Right cardiac atrium (tissue), 5 donors: ENCODE measurements around the gene FOXP1. TPM values are rescaled to one million over a fixed set of nuclear protein-coding genes. Genes with fewer than 3 reads are reported as not detected.
A peak's percentile ranks its signal among the peaks of the same experiment; 100 is the strongest.
"Not testable (repeated sequence)": the region's sequence is repeated elsewhere in the genome, so short reads cannot be mapped to it uniquely, and the experiment has no call there.

ENCODE experiments used
- ATAC-seq, 2 donors: fragments of 200-7000 bp; cut with Tn5 transposase; one replicate each; pipeline versions ENCODE4 v1.8.0 to v1.9.1; 2020; ENCODE audit warnings: moderate library complexity in 2 of 2, mild to moderate bottlenecking in 1 of 2
- DNase-seq, 3 donors: peaks; one replicate each; pipeline ENCODE4 v3.0.0-alpha.2; 2020
- H3K27ac ChIP-seq: one replicate; pipeline ENCODE4 v1.5.1; 2013; ENCODE audit warnings: mild to moderate bottlenecking, low read length, control low read depth, moderate library complexity
- H3K27me3 ChIP-seq: one replicate; pipeline ENCODE4 v1.6.1; 2013; ENCODE audit not compliant: control insufficient read depth, insufficient read depth
- H3K4me1 ChIP-seq: one replicate; pipeline ENCODE4 v1.6.1; 2013; ENCODE audit warnings: low read length; ENCODE audit not compliant: control insufficient read depth, insufficient read depth
- H3K4me3 ChIP-seq: one replicate; pipeline ENCODE4 v1.5.1; 2013; ENCODE audit warnings: low read length, control low read depth
- H3K9me3 ChIP-seq: one replicate; pipeline ENCODE4 v1.6.1; 2013; ENCODE audit warnings: low read length; ENCODE audit not compliant: control insufficient read depth
- WGBS: extraction: QIAGEN DNeasy Blood & Tissue Kit; methylation state at CpG from one replicate; pipeline ENCODE4 v1.1.7; 2013; 5-methylcytosine and 5-hydroxymethylcytosine counted together
- intact Hi-C, 4 donors: fragments of 100-400 bp; cut with DNase I; formaldehyde crosslinking; loops; one replicate each; pipeline versions ENCODE4 v1.11.0 to v1.14.0; 2022 to 2023
- polyA plus RNA-seq: library from polyadenylated mRNA; stranded (reverse); fragments of 200-250 nt; gene quantifications from one replicate; pipeline ENCODE4 v1.2.3, GENCODE V29; 2013
- total RNA-seq, 4 donors: library from RNA; stranded (reverse); fragmentation: NEBNext Ultra II Directional; extraction: Animal tissue kit (Norgen Biotek cat#: 25700); gene quantifications; one replicate each; pipeline ENCODE4 v1.2.1, GENCODE V29; 2021
- donor health status: healthy with polysubstance abuse.
- donor health status: DM: no; HTN: yes; CAD: no.
- donor health status: DM: no; HTN: no; CAD: no.
- donor health status: DM: no; HTN: yes; CAD: no; lungs with severe emphysema.
- donor health status: DM: yes; HTN: yes; CAD: no.

FOXP1 gene
- total and polyA plus RNA-seq, 5 donors, result 13.6 to 63.4 (median 57.4) TPM

GRCh38 chr3:71528816-71529215 lies 54.7 kb downstream of the FOXP1 start:
- H3K4me3 ChIP-seq, result no peak overlapping the region
- H3K9me3 ChIP-seq, result no peaks in the 10 kb centered on the region
- no peak overlapping the region for H3K27ac ChIP-seq
- peaks cover 2% of the 10 kb centered on the region for H3K4me1 ChIP-seq
- H3K27me3 ChIP-seq, result no peaks in the 10 kb centered on the region
- ATAC-seq, result no peak
- 92% methylated on average over 2 of the region's 2 CpGs for WGBS
- intact Hi-C loops, result no loop called here
- DNase-seq, result no peak

GRCh38 chr3:71526448-71526847 lies 57.1 kb downstream of the FOXP1 start:
- DNase-seq, H3K27me3 ChIP-seq, intact Hi-C loops, H3K4me3 ChIP-seq, H3K4me1 ChIP-seq, ATAC-seq, H3K9me3 ChIP-seq, H3K27ac ChIP-seq: not testable (repeated sequence)
- 89% methylated on average over 9 of the region's 9 CpGs for WGBS

DNA sequence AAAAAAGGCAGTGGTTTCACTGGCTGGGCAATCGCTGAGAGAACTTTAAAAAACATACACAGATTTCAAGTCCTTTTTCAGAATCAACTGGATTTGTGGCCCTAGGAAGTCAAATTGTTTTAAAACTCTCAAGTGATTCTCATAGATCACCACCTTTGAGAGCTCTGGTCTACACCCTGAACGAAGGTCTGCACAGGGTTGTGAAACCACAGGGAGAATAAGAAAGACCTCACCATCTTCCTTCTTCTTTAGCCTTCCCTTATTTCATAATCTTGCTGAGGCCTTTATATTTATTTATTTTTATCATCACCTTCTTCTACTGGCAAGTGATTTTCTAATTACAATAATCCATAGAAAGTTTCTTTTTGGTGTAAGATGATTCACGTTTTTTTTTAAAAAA lies 58.1 kb downstream of the FOXP1 start:
- ATAC-seq (no peak), DNase-seq (no peak)
- no peak overlapping the region for H3K27ac ChIP-seq
- peaks cover 3% of the 10 kb centered on the region for H3K4me1 ChIP-seq
- H3K27me3 ChIP-seq, result no peaks in the 10 kb centered on the region
- no peaks in the 10 kb centered on the region for H3K9me3 ChIP-seq
- intact Hi-C loops, result no loop called here
- 90% methylated on average over 3 of the region's 3 CpGs for WGBS
- H3K4me3 ChIP-seq, result no peak overlapping the region

- H3K27me3 ChIP-seq, result no peaks in the 10 kb centered on the region
- H3K4me3 ChIP-seq, result no peak overlapping the region
- WGBS, result 57% methylated on average over 7 of the region's 7 CpGs
- ATAC-seq (peak in 1 of 2 donors; percentile 14), DNase-seq (no peak)
- no peak overlapping the region for H3K27ac ChIP-seq
- intact Hi-C loops, result no loop called here
- H3K4me1 ChIP-seq, result peaks cover 3% of the 10 kb centered on the region
- no peaks in the 10 kb centered on the region for H3K9me3 ChIP-seq
Measured at GRCh38 chr3:71524672-71525071, 58.9 kb downstream of the FOXP1 start.

- intact Hi-C loops, result no loop called here
- ATAC-seq (no peak), DNase-seq (no peak)
- Histone ChIP-seq H3K9me3 (no peaks in the 10 kb centered on the region), H3K4me3 (no peak overlapping the region), H3K27ac (no peak overlapping the region), H3K27me3 (no peaks in the 10 kb centered on the region), H3K4me1 (peaks cover 2% of the 10 kb centered on the region)
- WGBS, result 94% methylated on average over 4 of the region's 4 CpGs
Measured at GRCh38 chr3:71523628-71524027, 59.9 kb downstream of the FOXP1 start.

DNA sequence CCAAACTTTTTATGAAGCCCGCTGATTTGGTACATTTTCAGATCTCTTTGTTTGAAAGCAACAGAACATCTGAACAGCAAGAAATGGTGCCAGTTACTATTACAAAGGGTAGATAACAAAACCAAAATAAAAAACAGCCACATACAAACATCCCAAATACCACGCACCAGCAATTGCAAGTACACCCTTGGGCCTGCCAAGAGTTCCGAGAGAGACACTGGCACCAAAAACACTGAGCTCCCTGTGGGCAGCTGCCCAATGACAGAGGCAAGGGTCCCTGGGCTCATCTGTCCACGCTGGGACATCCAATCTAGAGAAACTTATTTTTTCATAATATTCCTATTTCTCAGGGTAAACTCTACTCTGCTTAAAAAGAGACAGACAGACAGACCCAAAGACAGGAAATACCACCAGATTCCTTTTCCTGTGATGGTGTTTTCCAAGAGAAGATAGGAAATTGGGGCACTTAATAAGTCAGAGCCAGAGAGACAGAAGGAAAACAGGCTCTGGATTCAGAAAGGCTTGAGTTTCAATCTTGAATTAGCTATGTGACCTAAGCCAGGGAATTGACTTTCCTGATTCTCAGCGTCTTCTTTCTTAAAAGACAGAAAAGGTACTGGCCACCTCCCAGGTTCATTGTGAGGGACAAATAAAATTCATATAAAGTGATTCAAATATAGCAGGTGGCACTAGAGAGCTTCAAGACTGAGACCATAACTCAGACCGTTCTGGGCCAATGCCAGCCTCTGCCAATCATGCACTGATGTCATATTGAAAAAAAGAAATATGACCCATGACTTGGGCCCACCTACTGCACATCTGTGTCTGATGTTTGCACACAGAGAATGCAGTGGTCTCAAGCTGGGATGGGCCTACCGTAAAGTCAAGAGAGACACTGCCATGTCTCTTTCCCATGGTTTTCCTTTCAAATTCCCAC lies 61.3 kb downstream of the FOXP1 start:
- intact Hi-C loops, result no loop called here

DNA sequence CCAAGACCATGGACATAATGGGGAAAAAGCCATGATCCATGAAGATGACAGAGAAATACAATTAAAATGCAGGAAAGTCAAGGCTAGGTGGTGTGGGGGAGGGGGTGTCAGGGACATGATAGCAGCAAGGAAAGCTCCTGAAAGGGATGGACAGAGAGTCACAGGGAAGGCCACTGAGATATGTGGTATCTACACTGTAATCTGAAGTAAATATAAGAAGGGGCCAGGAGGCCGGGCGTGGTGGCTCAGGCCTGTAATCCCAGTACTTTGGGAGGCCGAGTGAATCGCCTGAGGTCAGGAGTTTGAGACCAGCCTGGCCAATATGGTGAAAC lies 62.5 kb downstream of the FOXP1 start:
- Histone ChIP-seq H3K27ac (no peak overlapping the region), H3K9me3 (no peaks in the 10 kb centered on the region), H3K4me1 (peaks cover 2% of the 10 kb centered on the region), H3K4me3 (no peak overlapping the region), H3K27me3 (no peaks in the 10 kb centered on the region)
- 95% methylated on average over 4 of the region's 4 CpGs for WGBS
- DNase-seq (no peak), ATAC-seq (no peak)
- intact Hi-C loops, result no loop called here

More for the DNA sequence above, 61.3 kb downstream of the FOXP1 start:
- H3K9me3 ChIP-seq, result no peaks in the 10 kb centered on the region
- 73% methylated on average over 7 of the region's 7 CpGs for WGBS
- DNase-seq (peak in 1 of 3 donors; percentile 40), ATAC-seq (no peak)
- no peaks in the 10 kb centered on the region for H3K27me3 ChIP-seq
- H3K4me1 ChIP-seq, result peaks cover 2% of the 10 kb centered on the region
- H3K4me3 ChIP-seq, result no peak overlapping the region
- H3K27ac ChIP-seq, result no peak overlapping the region

- intact Hi-C loops, result no loop called here
- H3K4me1 ChIP-seq, result peaks cover 2% of the 10 kb centered on the region
Measured at GRCh38 chr3:71520161-71521020, 63.1 kb downstream of the FOXP1 start.

GRCh38 chr3:71518089-71518488 lies 65.4 kb downstream of the FOXP1 start:
- peaks cover 2% of the 10 kb centered on the region for H3K4me1 ChIP-seq
- no peak overlapping the region for H3K4me3 ChIP-seq
- intact Hi-C loops, result no loop called here
- ATAC-seq (no peak), DNase-seq (no peak)
- no peaks in the 10 kb centered on the region for H3K9me3 ChIP-seq
- H3K27ac ChIP-seq, result no peak overlapping the region
- H3K27me3 ChIP-seq, result no peaks in the 10 kb centered on the region

More at GRCh38 chr3:71520161-71521020, 63.1 kb downstream of the FOXP1 start:
- no peak for DNase-seq
- WGBS, result 85% methylated on average over 10 of the region's 10 CpGs
- no peak for ATAC-seq
- Histone ChIP-seq H3K9me3 (no peaks in the 10 kb centered on the region), H3K27me3 (no peaks in the 10 kb centered on the region), H3K27ac (no peak overlapping the region), H3K4me3 (no peak overlapping the region)

DNA sequence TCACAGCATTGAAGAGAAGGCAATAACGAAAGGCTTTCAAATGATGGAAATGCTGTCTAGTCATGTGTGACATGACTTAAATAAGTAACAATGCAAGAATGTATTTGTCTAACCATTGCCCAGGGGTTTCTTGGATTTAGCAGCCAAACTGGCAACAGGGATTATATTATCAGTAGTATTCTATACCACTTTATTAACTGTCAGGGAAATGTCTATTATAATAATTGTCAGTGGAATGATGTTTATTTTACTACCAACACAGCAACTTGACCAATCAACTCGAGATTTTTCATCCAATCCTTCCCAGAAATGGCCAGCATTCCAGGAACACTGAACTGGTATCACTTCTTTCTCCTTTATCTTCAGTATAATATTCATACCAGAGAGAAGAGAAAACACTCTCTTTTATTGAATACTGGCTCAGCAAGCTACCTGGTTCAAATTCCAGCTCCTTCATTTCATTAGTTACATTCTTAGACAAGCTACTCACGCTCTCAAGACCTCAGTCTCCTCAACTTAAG lies 66.2 kb downstream of the FOXP1 start:
- no peak for ATAC-seq
- Histone ChIP-seq H3K27ac (no peak overlapping the region), H3K27me3 (no peaks in the 10 kb centered on the region), H3K9me3 (no peaks in the 10 kb centered on the region), H3K4me1 (peaks cover 2% of the 10 kb centered on the region), H3K4me3 (no peak overlapping the region)
- intact Hi-C loops, result no loop called here
- DNase-seq, result no peak
- 83% methylated on average over 3 of the region's 3 CpGs for WGBS
